ES-I3 (cell line): ENCODE results near the gene WDR17.
"Not testable (repeated sequence)": the region's sequence is repeated elsewhere in the genome, so short reads cannot be mapped to it uniquely, and the experiment has no call there.

Source experiments
- H3K36me3 ChIP-seq: 2 replicates; pipeline ENCODE4 v1.6.1; 2013; ENCODE audit warnings: mild to moderate bottlenecking, low read length, control low read depth, moderate library complexity; ENCODE audit not compliant: insufficient read depth
- H3K4me1 ChIP-seq: 2 replicates; pipeline ENCODE4 v1.6.1; 2013; ENCODE audit warnings: mild to moderate bottlenecking, control low read depth, low read length; ENCODE audit not compliant: insufficient read depth
- H3K9ac ChIP-seq: 2 replicates; pipeline ENCODE4 v1.6.1; 2013; ENCODE audit warnings: low read depth, mild to moderate bottlenecking, low read length, moderate library complexity
- H3K9me3 ChIP-seq: 2 replicates; pipeline ENCODE4 v1.6.1; 2013; ENCODE audit warnings: mild to moderate bottlenecking, low read length, moderate library complexity; ENCODE audit not compliant: control insufficient read depth, insufficient read depth

WDR17 gene

GRCh38 chr4:176189891-176190795 is 124.5 kb downstream of the WDR17 start:
- H3K4me1 ChIP-seq: peaks cover 29% of the 10 kb centered on the region

GRCh38 chr4:176191974-176192373 is 126.3 kb downstream of the WDR17 start:
- H3K9ac ChIP-seq: no peak overlapping the region
- no peaks in the 10 kb centered on the region for H3K36me3 ChIP-seq
- H3K9me3 ChIP-seq: no peaks in the 10 kb centered on the region
- H3K4me1 ChIP-seq: peaks cover 15% of the 10 kb centered on the region

More at GRCh38 chr4:176189891-176190795, 124.5 kb downstream of the WDR17 start:
- Histone ChIP-seq H3K36me3 (no peaks in the 10 kb centered on the region), H3K9me3 (no peaks in the 10 kb centered on the region), H3K9ac (no peak overlapping the region)

GRCh38 chr4:176193126-176193525 is 127.5 kb downstream of the WDR17 start:
- no peaks in the 10 kb centered on the region for H3K36me3 ChIP-seq
- no peaks in the 10 kb centered on the region for H3K9me3 ChIP-seq
- H3K4me1 ChIP-seq: 0 out of 2 replicates have a peak, but pooled peaks cover 6% of the 10 kb centered on the region
- no peak overlapping the region for H3K9ac ChIP-seq

- Histone ChIP-seq H3K9me3 (no peaks in the 10 kb centered on the region), H3K9ac (no peak overlapping the region), H3K36me3 (no peaks in the 10 kb centered on the region), H3K4me1 (0 out of 2 replicates have a peak, but pooled peaks cover 6% of the 10 kb centered on the region)
Measured at GRCh38 chr4:176193938-176194337, 128.3 kb downstream of the WDR17 start.

- Histone ChIP-seq H3K9ac (peak within 1 kb of the TSS; percentile 70; the same call in 1 of the 2 replicates), H3K9me3 (no peaks in the 10 kb centered on the region), H3K4me1 (0 out of 2 replicates have a peak, but pooled peaks cover 6% of the 10 kb centered on the region), H3K36me3 (no peaks in the 10 kb centered on the region)
Measured at GRCh38 chr4:176195184-176195978, 129.7 kb downstream of the WDR17 start, which contains the start of gene SPATA4. Gene SPATA4 (minus strand): TSS chr4:176195585. CDS start chr4:176195562, 23 bp downstream.

- Histone ChIP-seq H3K36me3 (no peaks in the 10 kb centered on the region), H3K4me1 (no peaks in the 10 kb centered on the region), H3K9ac (no peak overlapping the region), H3K9me3 (no peaks in the 10 kb centered on the region)
Measured at GRCh38 chr4:176198316-176198903, 132.8 kb downstream of the WDR17 start.

- Histone ChIP-seq H3K36me3 (no peaks in the 10 kb centered on the region), H3K9ac (no peak overlapping the region), H3K9me3 (no peaks in the 10 kb centered on the region), H3K4me1 (no peaks in the 10 kb centered on the region)
Measured at GRCh38 chr4:176205299-176205698, 139.7 kb downstream of the WDR17 start.

GRCh38 chr4:176207839-176208238 is 142.2 kb downstream of the WDR17 start:
- H3K9ac ChIP-seq: no peak overlapping the region
- no peaks in the 10 kb centered on the region for H3K4me1 ChIP-seq

GRCh38 chr4:176209535-176209934 is 143.9 kb downstream of the WDR17 start:
- H3K9ac ChIP-seq: no peak overlapping the region
- H3K36me3 ChIP-seq: no peaks in the 10 kb centered on the region
- no peaks in the 10 kb centered on the region for H3K4me1 ChIP-seq
- peaks cover 4% of the 10 kb centered on the region; the same call in 1 of the 2 replicates for H3K9me3 ChIP-seq

More at GRCh38 chr4:176207839-176208238, 142.2 kb downstream of the WDR17 start:
- Histone ChIP-seq H3K36me3 (no peaks in the 10 kb centered on the region), H3K9me3 (peaks cover 4% of the 10 kb centered on the region; the same call in 1 of the 2 replicates)

- H3K4me1 ChIP-seq: no peaks in the 10 kb centered on the region
- H3K9ac ChIP-seq: no peak overlapping the region
- no peaks in the 10 kb centered on the region for H3K36me3 ChIP-seq
- peaks cover 4% of the 10 kb centered on the region; the same call in 1 of the 2 replicates for H3K9me3 ChIP-seq
Measured at GRCh38 chr4:176210101-176210500, 144.5 kb downstream of the WDR17 start.

- Histone ChIP-seq H3K36me3 (no peaks in the 10 kb centered on the region), H3K4me1 (no peaks in the 10 kb centered on the region), H3K9ac (no peak overlapping the region), H3K9me3 (peaks cover 4% of the 10 kb centered on the region; the same call in 1 of the 2 replicates)
Measured at GRCh38 chr4:176210579-176211296, 145.1 kb downstream of the WDR17 start.

GRCh38 chr4:176212351-176212750 is 146.7 kb downstream of the WDR17 start:
- H3K36me3 ChIP-seq, H3K9ac ChIP-seq, H3K9me3 ChIP-seq, H3K4me1 ChIP-seq: not testable (repeated sequence)

- Histone ChIP-seq H3K9me3 (no peaks in the 10 kb centered on the region), H3K36me3 (no peaks in the 10 kb centered on the region), H3K9ac (no peak overlapping the region), H3K4me1 (no peaks in the 10 kb centered on the region)
Measured at GRCh38 chr4:176217510-176217909, 151.9 kb downstream of the WDR17 start.
